ENCODE measurements around the gene RALGPS1.

RALGPS1 gene

GRCh38 chr9:127107171-127107928 lies 192.8 kb downstream of the RALGPS1 start:
- Mint-ChIP-seq H3K27me3 (ENCODE audit: low read depth, poor library complexity) (no peaks in the 10 kb centered on the region), H3K36me3 (ENCODE audit: low read depth) (peaks cover 37% of the 10 kb centered on the region), H3K4me3 (no peak overlapping the region), H3K9me3 (no peaks in the 10 kb centered on the region), H3K4me1 (peaks cover 35% of the 10 kb centered on the region), H3K27ac (no peak overlapping the region)
- DNase-seq, result no peak
- TF ChIP-seq CTCF (IDR thresholded peaks at IDR 0.05), result no peak

GRCh38 chr9:127107929-127108876 lies 193.6 kb downstream of the RALGPS1 start:
- DNase-seq, result no peak
- peaks cover 3% of the 10 kb centered on the region for H3K27me3 Mint-ChIP-seq (ENCODE audit: low read depth, poor library complexity)
- no peak overlapping the region for H3K27ac Mint-ChIP-seq

GRCh38 chr9:127109212-127109711 lies 194.7 kb downstream of the RALGPS1 start:
- Mint-ChIP-seq H3K36me3 (ENCODE audit: low read depth) (peaks cover 34% of the 10 kb centered on the region), H3K4me3 (no peak overlapping the region), H3K27ac (peak overlapping the region; percentile 73), H3K9me3 (no peaks in the 10 kb centered on the region), H3K27me3 (ENCODE audit: low read depth, poor library complexity) (peaks cover 3% of the 10 kb centered on the region), H3K4me1 (peaks cover 34% of the 10 kb centered on the region)
- no peak for DNase-seq
- TF ChIP-seq CTCF (IDR thresholded peaks at IDR 0.05), result no peak

More at GRCh38 chr9:127107929-127108876, 193.6 kb downstream of the RALGPS1 start:
- Mint-ChIP-seq H3K36me3 (ENCODE audit: low read depth) (peaks cover 34% of the 10 kb centered on the region), H3K4me3 (no peak overlapping the region), H3K4me1 (peaks cover 43% of the 10 kb centered on the region), H3K9me3 (no peaks in the 10 kb centered on the region)
- TF ChIP-seq CTCF (IDR thresholded peaks at IDR 0.05), result no peak

GRCh38 chr9:127112056-127112455 lies 197.5 kb downstream of the RALGPS1 start:
- no peak overlapping the region for H3K4me3 Mint-ChIP-seq
- peaks cover 17% of the 10 kb centered on the region for H3K36me3 Mint-ChIP-seq (ENCODE audit: low read depth)
- DNase-seq, result no peak
- H3K4me1 Mint-ChIP-seq, result peaks cover 29% of the 10 kb centered on the region
- peaks cover 3% of the 10 kb centered on the region for H3K27me3 Mint-ChIP-seq (ENCODE audit: low read depth, poor library complexity)
- no peak overlapping the region for H3K27ac Mint-ChIP-seq
- TF ChIP-seq CTCF (IDR thresholded peaks at IDR 0.05), result no peak
- H3K9me3 Mint-ChIP-seq, result no peaks in the 10 kb centered on the region

GRCh38 chr9:127112735-127113161 lies 198.2 kb downstream of the RALGPS1 start:
- no peak overlapping the region for H3K27ac Mint-ChIP-seq
- DNase-seq, result no peak
- peaks cover 3% of the 10 kb centered on the region for H3K27me3 Mint-ChIP-seq (ENCODE audit: low read depth, poor library complexity)
- H3K9me3 Mint-ChIP-seq, result no peaks in the 10 kb centered on the region
- peaks cover 34% of the 10 kb centered on the region for H3K4me1 Mint-ChIP-seq
- no peak for TF ChIP-seq CTCF (IDR thresholded peaks at IDR 0.05)
- no peak overlapping the region for H3K4me3 Mint-ChIP-seq
- peaks cover 15% of the 10 kb centered on the region for H3K36me3 Mint-ChIP-seq (ENCODE audit: low read depth)

All from nephron progenitor cell (in vitro differentiated cells).